Peyer's patch (tissue), 4 donors: ENCODE data around the gene CHRM1. TPM values are rescaled to one million over a fixed set of nuclear protein-coding genes. Genes with fewer than 3 reads are reported as not detected.

ENCODE experiments used
- DNase-seq, 3 donors: peaks; one replicate each; pipeline ENCODE4 v3.0.0-alpha.2; 2017 to 2019
- H3K27ac ChIP-seq, 4 donors: fragments of 200-600 bp; sonication (generic); one replicate each; pipeline ENCODE4 v1.5.1; 2016 to 2019
- H3K27me3 ChIP-seq, 2 donors: fragments of 200-600 bp; sonication (generic); one replicate each; pipeline ENCODE4 v1.5.1; 2019
- H3K36me3 ChIP-seq, 3 donors: fragments of 200-600 bp; sonication (generic); one replicate each; pipeline ENCODE4 v1.5.1; 2016 to 2019
- H3K4me1 ChIP-seq, 4 donors: fragments of 200-600 bp; sonication (generic); one replicate each; pipeline ENCODE4 v1.5.1; 2016 to 2019
- H3K4me3 ChIP-seq, 4 donors: fragments of 200-600 bp; sonication (generic); 1 replicate in 3 of 4; 2 replicates in 1 of 4; pipeline ENCODE4 v1.5.1; 2016 to 2019; ENCODE audit warnings: mild to moderate bottlenecking in 1 of 4
- H3K9me3 ChIP-seq, 4 donors: fragments of 200-600 bp; sonication (generic); one replicate each; pipeline ENCODE4 v1.5.1; 2016 to 2019; ENCODE audit warnings: mild to moderate bottlenecking in 1 of 4
- CTCF ChIP-seq, 6 experiments: fragments of 450-650 bp in 4 of 6; fragments of 200-600 bp in 2 of 6; sonication (generic) in 1 of 6; IDR thresholded peaks; one replicate each; pipeline ENCODE4 v1.5.1; 2017 to 2019; ENCODE audit warnings: antibody characterized with exemption in 6 of 6, mild to moderate bottlenecking in 3 of 6, moderate library complexity in 1 of 6
- POLR2A ChIP-seq, 2 donors: fragments of 450-650 bp; IDR thresholded peaks; one replicate each; pipeline ENCODE4 v1.5.1; 2017; ENCODE audit warnings: antibody characterized with exemption in 2 of 2, mild to moderate bottlenecking in 2 of 2, moderate library complexity in 2 of 2
- total RNA-seq, 4 donors: library from RNA; depleted of rRNA; stranded (reverse); fragments of >200 nt; gene quantifications; one replicate each; pipeline ENCODE4 v1.1.0, GENCODE V29; 2016

The CHRM1 gene
- total RNA-seq, 4 donors from 2014 or later = 0.54 to 0.76 TPM; not detected in 2

- peaks cover 0 to 21% of the 10 kb centered on the region in 2 donors for H3K27me3 ChIP-seq
- H3K4me1 ChIP-seq = peaks cover 0 to 19% (median 8%) of the 10 kb centered on the region in 4 donors
- DNase-seq = no peak
- H3K27ac ChIP-seq = no peak overlapping the region
- no peaks in the 10 kb centered on the region for H3K36me3 ChIP-seq
- no peak for TF ChIP-seq CTCF (IDR thresholded peaks at IDR 0.05)
- no peak for TF ChIP-seq POLR2A (IDR thresholded peaks at IDR 0.05)
- no peak overlapping the region for H3K4me3 ChIP-seq
- H3K9me3 ChIP-seq = no peaks in the 10 kb centered on the region
Measured at GRCh38 chr11:62930157-62930556, 9.0 kb upstream of the CHRM1 start.

- Histone ChIP-seq H3K27me3 (peaks cover 0 to 36% of the 10 kb centered on the region in 2 donors), H3K27ac (no peak overlapping the region)
- TF ChIP-seq POLR2A (IDR thresholded peaks at IDR 0.05) (no peak), CTCF (IDR thresholded peaks at IDR 0.05) (no peak)
Measured at GRCh38 chr11:62928011-62928410, 6.8 kb upstream of the CHRM1 start.

GRCh38 chr11:62926680-62927455, 5.7 kb upstream of the CHRM1 start:
- Histone ChIP-seq H3K27ac (no peak overlapping the region), H3K27me3 (peaks cover 0 to 47% of the 10 kb centered on the region in 2 donors), H3K4me3 (peak overlapping the region in 3 of 4 donors; percentile 4 to 41 (median 37)), H3K9me3 (no peaks in the 10 kb centered on the region), H3K4me1 (peaks cover 4 to 32% (median 14%) of the 10 kb centered on the region in 4 donors), H3K36me3 (no peaks in the 10 kb centered on the region)
- DNase-seq = peak in 1 of 3 donors; percentile 25
- TF ChIP-seq POLR2A (IDR thresholded peaks at IDR 0.05) (no peak), CTCF (IDR thresholded peaks at IDR 0.05) (no peak)

More at GRCh38 chr11:62928011-62928410, 6.8 kb upstream of the CHRM1 start:
- Histone ChIP-seq H3K4me1 (peaks cover 4 to 31% (median 12%) of the 10 kb centered on the region in 4 donors), H3K4me3 (no peak overlapping the region), H3K36me3 (no peaks in the 10 kb centered on the region), H3K9me3 (no peaks in the 10 kb centered on the region)
- no peak for DNase-seq

GRCh38 chr11:62925745-62926679, 4.8 kb upstream of the CHRM1 start:
- no peaks in the 10 kb centered on the region for H3K36me3 ChIP-seq
- no peaks in the 10 kb centered on the region for H3K9me3 ChIP-seq
- DNase-seq = no peak
- H3K27me3 ChIP-seq = peaks cover 0 to 48% of the 10 kb centered on the region in 2 donors
- H3K4me3 ChIP-seq = peak overlapping the region in 3 of 4 donors; percentile 4 to 41 (median 37)
- H3K27ac ChIP-seq = no peak overlapping the region
- no peak for TF ChIP-seq CTCF (IDR thresholded peaks at IDR 0.05)
- no peak for TF ChIP-seq POLR2A (IDR thresholded peaks at IDR 0.05)
- H3K4me1 ChIP-seq = peaks cover 4 to 32% (median 14%) of the 10 kb centered on the region in 4 donors

GRCh38 chr11:62925308-62925707, 4.1 kb upstream of the CHRM1 start:
- no peak overlapping the region for H3K27ac ChIP-seq
- H3K9me3 ChIP-seq = no peaks in the 10 kb centered on the region
- no peaks in the 10 kb centered on the region for H3K36me3 ChIP-seq
- TF ChIP-seq CTCF (IDR thresholded peaks at IDR 0.05) (no peak), POLR2A (IDR thresholded peaks at IDR 0.05) (no peak)
- H3K4me1 ChIP-seq = peaks cover 4 to 32% (median 14%) of the 10 kb centered on the region in 4 donors
- peaks cover 0 to 48% of the 10 kb centered on the region in 2 donors for H3K27me3 ChIP-seq
- DNase-seq = no peak
- no peak overlapping the region for H3K4me3 ChIP-seq
